ENCODE results near the gene MUC20. TPM values are rescaled to one million over a fixed set of nuclear protein-coding genes. Genes with fewer than 3 reads are reported as not detected.

Gene MUC20
- total RNA-seq, 1 experiment from 2014 or later: not detected

GRCh38 chr3:195752546-195753331, 32.0 kb downstream of the MUC20 start:
- H3K9me3 ChIP-seq (ENCODE audit: control insufficient read depth, low read depth, low read length): no peaks in the 10 kb centered on the region
- no peak overlapping the region for H3K23ac ChIP-seq (ENCODE audit: insufficient read length, low read depth, low read length)
- H3K4me2 ChIP-seq (ENCODE audit: insufficient read depth, insufficient read length, low read length): no peak overlapping the region
- H2BK15ac ChIP-seq (ENCODE audit: low read depth, low read length): no peak overlapping the region
- no peak for TF ChIP-seq CTCF (conservative IDR thresholded peaks at IDR 0.05)
- no peak overlapping the region for H2AFZ ChIP-seq (ENCODE audit: low read length)
- H3K27me3 Mint-ChIP-seq (ENCODE audit: low read depth): peaks cover 16% of the 10 kb centered on the region
- H2BK12ac ChIP-seq (ENCODE audit: insufficient read length, low read depth, low read length): no peak overlapping the region
- no peak overlapping the region for H4K5ac ChIP-seq (ENCODE audit: insufficient read length, low read depth, low read length)
- no peak overlapping the region; a peak in 1 of 7 replicates for H3K27ac Mint-ChIP-seq
- no peak overlapping the region for H2BK120ac ChIP-seq (ENCODE audit: low read depth, low read length, poor library complexity, severe bottlenecking)
- no peaks in the 10 kb centered on the region for H4K20me1 ChIP-seq (ENCODE audit: control insufficient read depth, insufficient read depth, insufficient read length)
- no peaks in the 10 kb centered on the region for H3K23me2 ChIP-seq (ENCODE audit: insufficient read length, low read depth, low read length, poor library complexity, severe bottlenecking)
- H3K56ac ChIP-seq (ENCODE audit: insufficient read length, low read depth, low read length): no peak overlapping the region
- no peak overlapping the region for H3K14ac ChIP-seq (ENCODE audit: insufficient read depth, low read length)
- H2BK5ac ChIP-seq (ENCODE audit: insufficient read length, low read length): no peak overlapping the region
- no peak overlapping the region for H3K4me3 Mint-ChIP-seq
- WGBS (ENCODE audit: extremely low coverage, insufficient read length, low lambda C conversion rate): no CpG with 5 or more reads among the region's 26 CpGs
- 0 out of 2 replicates have a peak, but pooled peaks cover 2% of the 10 kb centered on the region for H3K27me3 ChIP-seq (ENCODE audit: insufficient read depth, low read length)
- H3K4ac ChIP-seq (ENCODE audit: low read depth, low read length): no peak overlapping the region
- no peak overlapping the region for H3K18ac ChIP-seq (ENCODE audit: insufficient read length, low read depth, low read length)
- no peak overlapping the region for H3K9ac ChIP-seq (ENCODE audit: extremely low read depth, insufficient read length, low read length)
- no peak overlapping the region for H4K8ac ChIP-seq (replicated peaks; ENCODE audit: insufficient read length, low read depth, low read length)
- no peak overlapping the region for H2AK5ac ChIP-seq (ENCODE audit: insufficient read length, low read length)
- no peaks in the 10 kb centered on the region; a peak in 2 of 5 replicates for H3K9me3 Mint-ChIP-seq
- peaks cover 3% of the 10 kb centered on the region; the same call in 1 of the 2 replicates for H3K4me1 ChIP-seq (ENCODE audit: insufficient read depth, low read length)
- H3K79me1 ChIP-seq (ENCODE audit: insufficient read depth, low read depth, low read length, poor library complexity, severe bottlenecking): no peaks in the 10 kb centered on the region
- H2BK20ac ChIP-seq (ENCODE audit: low read depth, low read length, poor library complexity, severe bottlenecking): no peak overlapping the region
- no peak for DNase-seq
- no peak overlapping the region for H3K27ac ChIP-seq (ENCODE audit: insufficient read length, low read depth, low read length)
- no peak overlapping the region for H4K91ac ChIP-seq (ENCODE audit: insufficient read length, low read depth, low read length)
- H3K4me1 Mint-ChIP-seq: peaks cover 10 to 27% of the 10 kb centered on the region in 2 experiments
- H3K36me3 Mint-ChIP-seq (ENCODE audit: insufficient read depth in 1 of 3, low read depth in 3 of 3): no peaks in the 10 kb centered on the region; a peak in 1 of 7 replicates
- no peak overlapping the region for H3T11ph ChIP-seq (ENCODE audit: low read length)
- H3K79me2 ChIP-seq (ENCODE audit: insufficient read depth, low read length): no peaks in the 10 kb centered on the region

Data from H9 (cell line).